Activated effector memory CD4-positive, alpha-beta T cell treated with Interleukin-2 at 50 U/mL for 16 hours (primary cell): Measurements from ENCODE around the gene THSD1.
"Not testable (repeated sequence)": the region's sequence is repeated elsewhere in the genome, so short reads cannot be mapped to it uniquely, and the experiment has no call there.

Experiments
- DNase-seq: peaks from one replicate; pipeline ENCODE4 v3.0.0-alpha.2; 2020

The THSD1 gene

GRCh38 chr13:52407436-52407835 is 1.5 kb upstream of the THSD1 start:
- DNase-seq: not testable (repeated sequence)

- no peak for DNase-seq
Observed at GRCh38 chr13:52406629-52407028, 657 bp upstream of the THSD1 start.

- no peak for DNase-seq
Observed at GRCh38 chr13:52405369-52405766, 604 bp downstream of the THSD1 start.

GRCh38 chr13:52399708-52400107 is 6.3 kb downstream of the THSD1 start:
- no peak for DNase-seq

GRCh38 chr13:52399046-52399445 is 6.9 kb downstream of the THSD1 start:
- no peak for DNase-seq

- DNase-seq: no peak
Observed at GRCh38 chr13:52395704-52396103, 10.3 kb downstream of the THSD1 start.

- no peak for DNase-seq
Observed at GRCh38 chr13:52394586-52394985, 11.4 kb downstream of the THSD1 start.

GRCh38 chr13:52393572-52394357 is 12.2 kb downstream of the THSD1 start:
- no peak for DNase-seq

- DNase-seq: no peak
Observed at GRCh38 chr13:52387721-52388120, 18.3 kb downstream of the THSD1 start.

- no peak for DNase-seq
Observed at GRCh38 chr13:52385870-52386269, 20.1 kb downstream of the THSD1 start.

- DNase-seq: no peak
Observed at GRCh38 chr13:52383366-52383765, 22.6 kb downstream of the THSD1 start.

GRCh38 chr13:52378312-52378711 is 27.7 kb downstream of the THSD1 start:
- no peak for DNase-seq

GRCh38 chr13:52377898-52378297 is 28.1 kb downstream of the THSD1 start:
- DNase-seq: no peak

- no peak for DNase-seq
Observed at GRCh38 chr13:52374873-52375411, 31.0 kb downstream of the THSD1 start.

GRCh38 chr13:52374389-52374788 is 31.6 kb downstream of the THSD1 start:
- DNase-seq: no peak

GRCh38 chr13:52373277-52373676 is 32.7 kb downstream of the THSD1 start:
- not testable (repeated sequence) for DNase-seq

- no peak for DNase-seq
Observed at GRCh38 chr13:52371736-52372247, 34.2 kb downstream of the THSD1 start.

- DNase-seq: no peak
Observed at GRCh38 chr13:52366291-52366690, 39.7 kb downstream of the THSD1 start.

GRCh38 chr13:52362169-52362887 is 43.6 kb downstream of the THSD1 start:
- DNase-seq: not testable (repeated sequence)

- no peak for DNase-seq
Observed at GRCh38 chr13:52361225-52361624, 44.7 kb downstream of the THSD1 start.

- DNase-seq: no peak
Observed at GRCh38 chr13:52359534-52359933, 46.4 kb downstream of the THSD1 start.

- no peak for DNase-seq
Observed at GRCh38 chr13:52356327-52356726, 49.6 kb downstream of the THSD1 start.

GRCh38 chr13:52353193-52353592 is 52.8 kb downstream of the THSD1 start:
- no peak for DNase-seq
